T1000 (cell line): ENCODE data around the gene VPS4A.
"Not testable (repeated sequence)": the region's sequence is repeated elsewhere in the genome, so short reads cannot be mapped to it uniquely, and the experiment has no call there.

ENCODE experiments used
- DNase-seq: peaks from one replicate; lab custom pipeline; 2025; ENCODE audit warnings: mixed read lengths; lab: John Stamatoyannopoulos, UW

The VPS4A gene

GRCh38 chr16:69327585-69328310, 16.6 kb downstream of the VPS4A start:
- DNase-seq: no peak

- DNase-seq: no peak
Measured at GRCh38 chr16:69328854-69329316, 17.7 kb downstream of the VPS4A start.

- no peak for DNase-seq
Measured at GRCh38 chr16:69329369-69330285, 18.5 kb downstream of the VPS4A start.

GRCh38 chr16:69330286-69331109, 19.3 kb downstream of the VPS4A start, which contains the start of gene PDF:
PDF (minus strand) TSS chr16:69330588; CDS start chr16:69330570, 18 bp downstream.
- peak; percentile 79 for DNase-seq

GRCh38 chr16:69334696-69335095, 23.5 kb downstream of the VPS4A start:
- no peak for DNase-seq

GRCh38 chr16:69338557-69339288, 27.6 kb downstream of the VPS4A start:
- DNase-seq: no peak

- DNase-seq: peak; percentile 89
Measured at GRCh38 chr16:69339289-69340094, 28.3 kb downstream of the VPS4A start, which contains the start of the genes COG8 and NIP7. COG8 (minus strand) TSS chr16:69339564; CDS start chr16:69339552, 12 bp downstream. NIP7 (plus strand) TSS chr16:69339772; CDS start chr16:69339830, 58 bp downstream.

GRCh38 chr16:69340095-69340644, 29.0 kb downstream of the VPS4A start:
- DNase-seq: no peak

- no peak for DNase-seq
Measured at GRCh38 chr16:69344171-69344570, 33.0 kb downstream of the VPS4A start.

GRCh38 chr16:69345923-69346322, 34.8 kb downstream of the VPS4A start:
- DNase-seq: no peak

- no peak for DNase-seq
Measured at GRCh38 chr16:69346683-69347082, 35.5 kb downstream of the VPS4A start.

- DNase-seq: no peak
Measured at GRCh38 chr16:69348222-69348621, 37.1 kb downstream of the VPS4A start.

GRCh38 chr16:69349536-69349935, 38.4 kb downstream of the VPS4A start:
- DNase-seq: no peak

- DNase-seq: no peak
Measured at GRCh38 chr16:69350536-69351133, 39.5 kb downstream of the VPS4A start.

- no peak for DNase-seq
Measured at GRCh38 chr16:69351309-69352027, 40.3 kb downstream of the VPS4A start, which contains the start of gene TMED6. TMED6 (minus strand) TSS chr16:69351786; CDS start chr16:69351753, 33 bp downstream.

- DNase-seq: not testable (repeated sequence)
Measured at GRCh38 chr16:69360070-69360469, 48.9 kb downstream of the VPS4A start.

GRCh38 chr16:69363281-69363717, 52.1 kb downstream of the VPS4A start:
- no peak for DNase-seq

GRCh38 chr16:69364088-69364487, 52.9 kb downstream of the VPS4A start:
- DNase-seq: no peak

GRCh38 chr16:69365901-69366300, 54.8 kb downstream of the VPS4A start:
- DNase-seq: no peak
